Hindlimb muscle (tissue), 1 donor: ENCODE data around the gene SSBP3. TPM values are rescaled to one million over a fixed set of nuclear protein-coding genes. Genes with fewer than 3 reads are reported as not detected.

Experiments used
- DNase-seq: peaks from one replicate; pipeline ENCODE4 v3.0.0-alpha.2; 2013
- polyA plus RNA-seq: library from polyadenylated mRNA; unstranded; fragments of 120-200 nt; gene quantifications from one replicate; pipeline ENCODE4 v1.2.1, GENCODE V29; 2013; ENCODE audit not compliant: insufficient read length

Gene SSBP3
- polyA plus RNA-seq, 1 donor: 67.2 TPM

GRCh38 chr1:54409156-54410142 is 3.3 kb upstream of the SSBP3 start:
- no peak for DNase-seq

DNA sequence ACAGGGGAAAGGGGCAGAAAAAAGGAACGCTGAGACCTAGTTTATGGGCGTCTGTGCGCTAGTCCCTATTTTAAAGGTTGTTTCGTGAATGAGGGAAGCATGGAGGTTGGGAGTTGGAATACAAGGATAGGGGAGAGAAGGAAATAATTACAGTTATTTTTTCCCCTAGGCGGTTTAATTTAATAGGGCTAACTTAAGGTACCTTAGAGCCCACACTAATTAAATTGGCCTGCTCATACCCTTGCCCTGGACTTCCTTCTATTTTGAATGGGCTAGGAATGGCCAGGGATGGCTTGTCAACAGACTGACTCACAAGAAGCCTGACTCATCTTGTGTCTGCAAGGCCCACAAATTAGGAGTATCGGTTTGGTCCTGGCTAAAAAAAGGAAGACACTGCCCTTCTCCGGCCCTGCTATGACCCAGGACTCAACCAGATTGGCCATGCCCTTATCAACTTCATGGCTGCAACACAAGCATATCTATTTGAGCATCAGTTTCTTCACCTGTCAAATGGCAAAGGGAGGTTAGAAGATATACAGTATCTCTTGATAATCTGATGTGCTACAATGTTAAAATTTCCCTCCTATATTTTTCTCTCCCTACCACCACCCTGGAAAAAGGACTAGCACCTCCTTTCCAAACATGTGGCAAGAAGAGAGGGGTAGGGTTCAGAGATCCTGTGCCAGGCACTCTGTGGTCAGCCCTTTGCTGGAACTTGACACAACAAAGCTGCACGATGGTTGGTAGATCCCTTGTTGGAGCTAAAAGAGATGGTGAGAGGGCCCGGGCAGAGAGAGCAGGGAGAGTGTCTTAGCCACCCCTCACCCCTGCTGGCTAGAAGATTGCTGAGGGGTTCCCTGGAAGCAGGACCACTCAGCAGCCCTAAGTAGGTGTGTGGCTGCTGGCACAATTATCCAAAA is 2.2 kb upstream of the SSBP3 start:
- no peak for DNase-seq

GRCh38 chr1:54407404-54408146 is 1.4 kb upstream of the SSBP3 start:
- DNase-seq: peak; percentile 90

DNA sequence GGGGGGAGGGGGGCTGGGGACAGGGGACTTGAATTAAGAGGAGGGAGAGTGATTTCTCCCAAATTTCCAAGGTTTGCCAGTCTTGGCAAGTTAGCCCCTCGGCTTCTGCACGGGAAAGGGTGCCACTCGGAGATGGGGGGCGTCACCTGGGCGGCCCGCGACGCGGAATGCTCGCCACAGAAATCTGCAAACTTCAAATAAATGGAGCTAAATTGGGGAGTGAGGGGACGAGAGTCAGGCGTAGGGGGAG is 885 bp upstream of the SSBP3 start:
- no peak for DNase-seq

- peak; percentile 59 for DNase-seq
Measured at GRCh38 chr1:54405898-54406293, 298 bp downstream of the SSBP3 start.

DNA sequence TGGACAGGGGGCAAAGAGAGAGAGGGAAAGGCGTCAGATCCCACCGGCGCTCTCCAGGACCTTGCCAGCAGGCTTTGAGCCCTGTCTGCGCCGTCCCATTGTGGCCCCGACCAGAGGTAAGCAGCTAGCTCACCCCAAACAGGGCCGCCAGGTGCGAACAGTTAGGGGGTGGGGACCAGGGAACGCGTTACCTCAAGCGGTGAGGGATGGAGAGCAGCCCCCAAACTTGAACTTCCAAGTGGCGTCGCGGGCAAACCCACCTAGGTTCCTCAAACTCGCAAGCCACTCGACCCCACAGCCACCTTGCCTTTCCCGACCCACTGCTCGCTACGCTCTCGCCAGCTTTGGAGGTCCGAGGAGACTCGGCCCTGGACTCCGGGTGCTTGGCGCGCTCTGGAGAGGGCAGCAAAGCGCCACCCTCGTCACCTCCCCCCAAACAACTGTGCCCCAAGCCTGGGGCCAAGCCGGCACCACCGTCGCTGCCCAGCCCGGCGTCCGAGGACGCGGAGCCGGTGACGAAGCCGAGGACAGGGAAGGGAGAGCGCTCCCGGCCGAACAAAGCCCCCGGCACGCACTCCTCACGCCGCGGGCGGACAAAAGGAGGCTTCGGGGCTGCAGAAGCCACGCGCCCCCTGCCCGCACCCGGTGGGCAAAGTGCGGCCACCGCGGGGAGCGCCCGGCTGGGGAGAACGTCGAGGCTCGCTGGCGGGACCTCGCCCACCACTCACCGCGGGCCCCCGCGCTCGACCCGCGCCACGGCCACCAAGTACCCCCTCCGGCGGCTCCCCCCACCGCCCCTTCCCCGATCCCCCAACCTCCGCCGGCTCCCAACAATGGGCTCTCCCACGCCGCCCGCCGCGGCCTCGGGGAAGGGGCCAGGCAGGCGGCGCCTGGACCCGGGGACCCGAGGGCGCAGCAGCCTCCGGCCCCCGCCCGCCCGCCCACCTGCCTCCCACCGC is 976 bp downstream of the SSBP3 start:
- DNase-seq: no peak

DNA sequence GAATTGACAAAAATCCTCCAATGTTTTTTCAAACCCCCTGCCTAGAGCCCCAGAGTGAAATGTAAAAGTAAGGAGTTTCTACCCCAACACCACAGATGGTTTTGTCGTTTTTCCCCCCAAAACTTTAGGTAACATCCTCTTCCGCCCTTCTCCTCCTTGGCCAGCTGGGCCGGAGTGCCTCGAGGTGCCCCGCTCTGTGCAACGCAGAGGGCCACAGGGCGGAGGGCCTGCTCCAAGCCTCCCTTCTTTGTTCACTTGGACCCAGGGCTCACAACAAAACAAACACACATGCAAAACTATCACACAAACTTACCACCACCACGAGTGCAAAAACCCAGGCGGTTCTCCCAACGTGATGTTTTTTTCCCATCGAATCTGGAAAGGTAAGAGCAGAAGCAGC is 1.9 kb downstream of the SSBP3 start:
- no peak for DNase-seq

DNA sequence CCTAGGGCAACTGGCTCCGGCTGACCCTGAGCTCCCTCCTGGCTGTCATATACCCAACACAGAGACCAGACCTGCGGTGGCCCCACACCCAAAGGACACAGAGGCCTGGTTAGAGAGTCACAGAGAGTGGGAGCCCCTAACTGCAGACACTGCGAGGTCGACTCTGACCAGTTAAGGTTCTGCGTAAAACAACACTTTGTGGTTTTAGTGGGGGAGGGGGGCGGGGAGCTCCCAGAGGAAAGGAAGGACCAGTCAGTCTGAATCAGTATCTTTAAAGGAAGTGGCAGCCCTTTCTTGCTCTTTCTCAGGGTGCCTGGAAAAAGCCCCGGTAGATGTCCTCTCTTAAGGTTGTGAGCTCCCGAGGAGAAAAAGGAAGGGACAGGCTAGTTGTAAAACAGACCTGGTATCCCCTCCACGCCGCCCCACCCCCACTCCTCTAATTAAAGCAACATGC is 2.4 kb downstream of the SSBP3 start:
- DNase-seq: no peak

GRCh38 chr1:54403405-54403804 is 2.8 kb downstream of the SSBP3 start:
- DNase-seq: no peak

- no peak for DNase-seq
Measured at GRCh38 chr1:54402896-54403295, 3.3 kb downstream of the SSBP3 start.

GRCh38 chr1:54401799-54402198 is 4.4 kb downstream of the SSBP3 start:
- no peak for DNase-seq

GRCh38 chr1:54400329-54400728 is 5.9 kb downstream of the SSBP3 start:
- DNase-seq: no peak

DNA sequence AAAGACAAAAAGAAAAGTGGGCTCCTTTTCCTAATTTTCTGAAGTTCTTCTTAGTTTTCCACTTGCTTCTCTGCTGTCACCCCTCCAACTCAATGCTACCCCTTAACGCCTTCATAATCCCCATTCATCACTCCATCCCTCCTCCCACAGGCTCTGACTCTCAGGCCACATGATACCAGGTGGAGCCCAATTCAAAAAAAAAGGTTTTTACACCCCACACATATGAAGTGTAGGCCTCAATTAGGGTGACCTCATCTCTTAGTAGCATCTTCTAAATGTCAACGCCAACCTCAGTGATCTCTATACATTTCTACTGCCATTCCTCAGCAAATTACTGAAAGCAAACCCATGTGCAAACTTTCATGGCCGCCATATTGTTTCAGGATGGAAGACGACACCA is 6.4 kb downstream of the SSBP3 start:
- DNase-seq: no peak

- no peak for DNase-seq
Measured at GRCh38 chr1:54398963-54399528, 7.1 kb downstream of the SSBP3 start.

- no peak for DNase-seq
Measured at GRCh38 chr1:54397980-54398379, 8.2 kb downstream of the SSBP3 start.

- no peak for DNase-seq
Measured at GRCh38 chr1:54397090-54397591, 9.1 kb downstream of the SSBP3 start.

GRCh38 chr1:54396261-54396933 is 9.8 kb downstream of the SSBP3 start:
- DNase-seq: no peak

DNA sequence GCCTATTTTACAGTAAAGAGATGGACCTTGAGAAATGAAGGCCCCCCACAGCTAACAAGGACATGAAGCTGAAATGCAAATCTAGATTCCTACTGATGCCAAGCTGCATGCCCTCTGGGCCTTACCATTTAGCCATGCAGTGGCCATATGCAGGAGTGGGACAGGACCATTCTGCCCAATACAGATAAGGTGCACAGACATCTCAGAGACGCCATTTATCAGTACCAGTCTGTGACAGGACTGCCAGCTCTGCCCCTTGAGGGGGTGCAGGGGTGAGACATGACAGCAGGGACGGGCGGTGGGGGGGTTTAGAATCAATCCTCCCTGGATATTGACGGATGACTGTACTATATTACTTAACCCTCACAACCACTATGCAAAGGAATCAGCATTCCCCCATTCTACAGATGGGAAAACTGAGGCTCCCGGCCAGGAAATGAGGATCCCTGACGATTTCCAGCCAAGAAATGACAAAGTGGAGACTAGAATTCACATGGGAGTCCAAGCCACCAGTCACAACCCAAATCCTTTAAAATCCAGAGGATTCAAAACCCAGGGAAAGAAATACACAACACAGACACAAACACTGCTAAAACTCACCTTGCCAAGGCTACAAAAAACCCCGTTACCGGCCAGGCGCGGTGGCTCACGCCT is 10.8 kb downstream of the SSBP3 start:
- no peak for DNase-seq

DNA sequence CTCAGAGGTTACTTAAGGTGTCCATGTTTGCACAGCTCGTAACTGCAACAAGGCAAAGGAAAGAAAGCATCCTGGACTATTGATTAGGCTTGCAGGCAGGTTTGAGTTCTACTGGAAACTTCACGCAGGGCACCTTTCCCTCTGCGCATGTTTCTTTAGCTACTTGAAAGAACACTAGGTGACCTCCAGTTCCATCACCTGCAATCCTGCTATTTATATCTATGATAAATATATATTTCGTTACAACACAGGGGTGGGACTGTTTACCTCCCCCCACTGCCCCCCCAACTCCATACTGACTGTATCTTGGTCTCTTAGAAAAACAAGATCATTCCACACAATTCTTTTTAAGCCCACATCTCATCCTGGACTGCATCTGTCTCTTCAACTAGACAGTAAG is 12.1 kb downstream of the SSBP3 start:
- DNase-seq: no peak

DNA sequence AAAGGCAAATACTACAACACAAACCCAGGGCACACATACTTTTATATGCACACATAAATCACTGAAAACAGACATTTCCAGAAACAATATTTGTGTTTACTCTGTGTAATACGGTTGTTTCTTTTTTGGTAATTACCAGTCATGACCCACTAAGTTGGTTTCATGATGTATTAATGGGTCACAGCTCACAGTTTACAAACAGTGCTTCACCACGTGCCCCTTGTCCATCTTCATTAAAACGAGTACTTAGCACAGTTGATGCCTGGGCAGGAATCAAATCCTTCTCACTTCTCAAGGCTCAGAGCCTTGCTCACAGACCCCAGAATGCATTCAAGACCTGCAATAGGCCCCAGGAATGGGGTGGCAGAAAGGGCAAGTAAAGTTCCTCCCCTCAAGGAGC is 13.8 kb downstream of the SSBP3 start:
- DNase-seq: no peak
